NCI-H82 treated with DMSO at 0.1 percent for 48 hours (cell line): ENCODE data around the gene PHF21A.
"Not testable (repeated sequence)": the region's sequence is repeated elsewhere in the genome, so short reads cannot be mapped to it uniquely, and the experiment has no call there.

Experiments
- DNase-seq: peaks from one replicate; lab custom pipeline; 2025; ENCODE audit not compliant: unreplicated experiment; lab: John Stamatoyannopoulos, UW

The PHF21A gene

GRCh38 chr11:46120346-46121300, 631 bp downstream of the PHF21A start:
- DNase-seq, result peak; percentile 58

- peak; percentile 46 for DNase-seq
These were observed 1.7 kb downstream of the PHF21A start for GRCh38 chr11:46119352-46120216.

GRCh38 chr11:46118702-46119351, 2.4 kb downstream of the PHF21A start:
- no peak for DNase-seq

GRCh38 chr11:46117842-46118241, 3.4 kb downstream of the PHF21A start:
- no peak for DNase-seq

GRCh38 chr11:46116712-46117037, 4.6 kb downstream of the PHF21A start:
- not testable (repeated sequence) for DNase-seq

GRCh38 chr11:46116007-46116711, 5.1 kb downstream of the PHF21A start:
- no peak for DNase-seq

- no peak for DNase-seq
These were observed 6.3 kb downstream of the PHF21A start for GRCh38 chr11:46114961-46115360.

GRCh38 chr11:46114378-46114777, 6.9 kb downstream of the PHF21A start:
- DNase-seq, result no peak

- DNase-seq, result peak; percentile 40
These were observed 8.2 kb downstream of the PHF21A start for GRCh38 chr11:46112961-46113607.

GRCh38 chr11:46108751-46109150, 12.5 kb downstream of the PHF21A start:
- no peak for DNase-seq

GRCh38 chr11:46107780-46108179, 13.5 kb downstream of the PHF21A start:
- no peak for DNase-seq

- no peak for DNase-seq
These were observed 13.9 kb downstream of the PHF21A start for GRCh38 chr11:46107408-46107718.

GRCh38 chr11:46106530-46107407, 14.5 kb downstream of the PHF21A start:
- no peak for DNase-seq

- no peak for DNase-seq
These were observed 15.3 kb downstream of the PHF21A start for GRCh38 chr11:46105926-46106325.

- DNase-seq, result no peak
These were observed 16.1 kb downstream of the PHF21A start for GRCh38 chr11:46105134-46105628.

- DNase-seq, result no peak
These were observed 18.4 kb downstream of the PHF21A start for GRCh38 chr11:46102843-46103242.

GRCh38 chr11:46100670-46101069, 20.6 kb downstream of the PHF21A start:
- no peak for DNase-seq

- DNase-seq, result no peak
These were observed 21.3 kb downstream of the PHF21A start for GRCh38 chr11:46099963-46100316.

- no peak for DNase-seq
These were observed 30.9 kb downstream of the PHF21A start for GRCh38 chr11:46090375-46090774.
